MM.1S (cell line): ENCODE results near the gene ARSG.

Experiments
- EZH2 ChIP-seq: fragments of 300-600 bp; sonication (generic); optimal IDR thresholded peaks from 2 replicates; pipeline ENCODE3; 2017; ENCODE audit warnings: low read depth, mild to moderate bottlenecking, antibody characterized with exemption, low read length, mixed read lengths
- EZH2phosphoT487 ChIP-seq: fragments of 300-600 bp; sonication (generic); IDR thresholded peaks from 2 replicates; pipeline ENCODE4 v1.6.1; 2018; ENCODE audit warnings: antibody characterized with exemption, low read length
- TF ChIP-seq, protein P1 (sequence below): fragments of 300-600 bp; sonication (generic); IDR thresholded peaks from 2 replicates; pipeline ENCODE4 v1.5.1; 2016; ENCODE audit warnings: antibody characterized with exemption, low read length, mixed read lengths

DNA sequence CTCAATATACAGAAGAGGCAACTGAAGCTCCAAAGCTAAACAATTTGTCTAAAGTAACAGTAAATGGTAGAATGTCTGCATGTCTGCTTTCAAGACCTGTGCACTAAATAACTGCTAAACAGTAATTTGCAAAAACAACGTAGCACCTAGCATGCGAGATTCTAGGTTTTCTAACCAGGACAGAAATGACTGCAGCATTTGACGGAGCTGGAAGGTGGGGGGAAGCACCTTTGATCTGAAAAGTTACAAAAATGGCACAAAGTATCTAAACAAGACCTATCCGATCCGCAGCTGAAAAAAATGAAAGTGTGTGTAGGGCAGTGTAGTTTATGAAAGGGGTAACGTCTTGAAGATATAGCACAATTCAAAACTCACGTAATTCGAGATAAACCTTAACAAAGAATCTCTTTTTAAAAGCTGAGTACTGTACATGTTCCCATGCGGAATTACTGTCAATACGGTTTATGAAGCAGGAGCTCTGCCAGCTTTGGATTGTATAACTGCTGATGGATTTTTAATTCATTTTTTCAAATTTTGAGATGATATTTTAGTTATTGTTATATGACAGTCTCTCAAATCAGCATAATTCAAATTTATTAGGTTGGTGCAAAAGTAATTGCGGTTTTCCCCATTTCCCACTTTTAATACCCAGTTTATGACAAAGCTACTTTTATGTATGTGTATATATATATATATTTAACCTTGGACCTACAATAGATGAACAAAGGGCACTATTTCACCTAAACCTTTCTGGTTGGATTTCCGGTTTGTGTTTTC lies 167.2 kb downstream of the ARSG start:
- TF ChIP-seq, protein P1, sequence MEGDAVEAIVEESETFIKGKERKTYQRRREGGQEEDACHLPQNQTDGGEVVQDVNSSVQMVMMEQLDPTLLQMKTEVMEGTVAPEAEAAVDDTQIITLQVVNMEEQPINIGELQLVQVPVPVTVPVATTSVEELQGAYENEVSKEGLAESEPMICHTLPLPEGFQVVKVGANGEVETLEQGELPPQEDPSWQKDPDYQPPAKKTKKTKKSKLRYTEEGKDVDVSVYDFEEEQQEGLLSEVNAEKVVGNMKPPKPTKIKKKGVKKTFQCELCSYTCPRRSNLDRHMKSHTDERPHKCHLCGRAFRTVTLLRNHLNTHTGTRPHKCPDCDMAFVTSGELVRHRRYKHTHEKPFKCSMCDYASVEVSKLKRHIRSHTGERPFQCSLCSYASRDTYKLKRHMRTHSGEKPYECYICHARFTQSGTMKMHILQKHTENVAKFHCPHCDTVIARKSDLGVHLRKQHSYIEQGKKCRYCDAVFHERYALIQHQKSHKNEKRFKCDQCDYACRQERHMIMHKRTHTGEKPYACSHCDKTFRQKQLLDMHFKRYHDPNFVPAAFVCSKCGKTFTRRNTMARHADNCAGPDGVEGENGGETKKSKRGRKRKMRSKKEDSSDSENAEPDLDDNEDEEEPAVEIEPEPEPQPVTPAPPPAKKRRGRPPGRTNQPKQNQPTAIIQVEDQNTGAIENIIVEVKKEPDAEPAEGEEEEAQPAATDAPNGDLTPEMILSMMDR: no peak
- TF ChIP-seq EZH2phosphoT487: no peak
- no peak for TF ChIP-seq EZH2
